ENCODE results near the gene VSIG2. TPM values are rescaled to one million over a fixed set of nuclear protein-coding genes. Genes with fewer than 3 reads are reported as not detected.

VSIG2 gene
- total RNA-seq, 1 donor from 2014 or later: 0.26 TPM

- peak; percentile 64 for DNase-seq (ENCODE audit: low read depth, low spot score)
Observed at GRCh38 chr11:124748481-124749343, 3.3 kb downstream of the VSIG2 start.

- no peak for DNase-seq (ENCODE audit: low read depth, low spot score)
Observed at GRCh38 chr11:124748100-124748418, 4.0 kb downstream of the VSIG2 start.

- DNase-seq (ENCODE audit: low read depth, low spot score): no peak
Observed at GRCh38 chr11:124747406-124748099, 4.5 kb downstream of the VSIG2 start.

GRCh38 chr11:124746621-124747243 is 5.3 kb downstream of the VSIG2 start:
- no peak for DNase-seq (ENCODE audit: low read depth, low spot score)

GRCh38 chr11:124745835-124746620 is 6.0 kb downstream of the VSIG2 start:
- no peak for DNase-seq (ENCODE audit: low read depth, low spot score)

- no peak for DNase-seq (ENCODE audit: low read depth, low spot score)
Observed at GRCh38 chr11:124745270-124745834, 6.7 kb downstream of the VSIG2 start.

- DNase-seq (ENCODE audit: low read depth, low spot score): no peak
Observed at GRCh38 chr11:124743050-124743449, 9.0 kb downstream of the VSIG2 start.

GRCh38 chr11:124742555-124742954 is 9.5 kb downstream of the VSIG2 start:
- DNase-seq (ENCODE audit: low read depth, low spot score): no peak

- no peak for DNase-seq (ENCODE audit: low read depth, low spot score)
Observed at GRCh38 chr11:124740277-124740882, 11.7 kb downstream of the VSIG2 start.

- DNase-seq (ENCODE audit: low read depth, low spot score): peak; percentile 65
Observed at GRCh38 chr11:124739479-124740276, 12.4 kb downstream of the VSIG2 start, which contains the start of gene NRGN. Gene NRGN (plus strand): TSS chr11:124739942. CDS start chr11:124740085, 143 bp downstream.

GRCh38 chr11:124738713-124739478 is 13.2 kb downstream of the VSIG2 start:
- no peak for DNase-seq (ENCODE audit: low read depth, low spot score)

GRCh38 chr11:124737638-124738305 is 14.3 kb downstream of the VSIG2 start:
- no peak for DNase-seq (ENCODE audit: low read depth, low spot score)

- no peak for DNase-seq (ENCODE audit: low read depth, low spot score)
Observed at GRCh38 chr11:124736736-124737135, 15.3 kb downstream of the VSIG2 start.

GRCh38 chr11:124732230-124732629 is 19.8 kb downstream of the VSIG2 start:
- DNase-seq (ENCODE audit: low read depth, low spot score): no peak

- DNase-seq (ENCODE audit: low read depth, low spot score): no peak
Observed at GRCh38 chr11:124729571-124729970, 22.5 kb downstream of the VSIG2 start.

GRCh38 chr11:124728134-124728533 is 23.9 kb downstream of the VSIG2 start:
- no peak for DNase-seq (ENCODE audit: low read depth, low spot score)

GRCh38 chr11:124727474-124727873 is 24.6 kb downstream of the VSIG2 start:
- no peak for DNase-seq (ENCODE audit: low read depth, low spot score)

GRCh38 chr11:124725719-124726105 is 26.3 kb downstream of the VSIG2 start:
- DNase-seq (ENCODE audit: low read depth, low spot score): peak; percentile 56
